ENCODE results near the gene C12orf56.
A peak's percentile ranks its signal among the peaks of the same experiment; 100 is the strongest.
"Not testable (repeated sequence)": the region's sequence is repeated elsewhere in the genome, so short reads cannot be mapped to it uniquely, and the experiment has no call there.

C12orf56 gene

DNA sequence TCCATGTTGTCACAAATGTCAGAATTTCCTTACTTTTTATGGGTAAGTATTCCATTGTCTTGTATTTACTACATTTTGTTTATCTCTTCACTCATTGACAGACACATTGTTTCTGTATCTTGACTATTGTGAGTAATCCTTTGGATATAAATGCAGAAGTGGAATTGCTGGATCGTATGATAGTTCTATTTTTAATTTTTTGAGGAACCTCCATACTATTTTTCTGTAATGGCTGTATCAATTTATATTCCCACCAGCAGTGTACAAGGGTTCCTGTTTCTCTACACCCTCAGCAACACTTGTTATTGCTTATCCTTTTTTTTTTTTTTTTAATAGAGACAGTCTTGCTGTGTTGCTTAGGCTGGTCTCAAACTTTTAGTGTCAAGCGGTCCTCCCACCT lies 164.9 kb downstream of the C12orf56 start:
- no peak for DNase-seq

DNA sequence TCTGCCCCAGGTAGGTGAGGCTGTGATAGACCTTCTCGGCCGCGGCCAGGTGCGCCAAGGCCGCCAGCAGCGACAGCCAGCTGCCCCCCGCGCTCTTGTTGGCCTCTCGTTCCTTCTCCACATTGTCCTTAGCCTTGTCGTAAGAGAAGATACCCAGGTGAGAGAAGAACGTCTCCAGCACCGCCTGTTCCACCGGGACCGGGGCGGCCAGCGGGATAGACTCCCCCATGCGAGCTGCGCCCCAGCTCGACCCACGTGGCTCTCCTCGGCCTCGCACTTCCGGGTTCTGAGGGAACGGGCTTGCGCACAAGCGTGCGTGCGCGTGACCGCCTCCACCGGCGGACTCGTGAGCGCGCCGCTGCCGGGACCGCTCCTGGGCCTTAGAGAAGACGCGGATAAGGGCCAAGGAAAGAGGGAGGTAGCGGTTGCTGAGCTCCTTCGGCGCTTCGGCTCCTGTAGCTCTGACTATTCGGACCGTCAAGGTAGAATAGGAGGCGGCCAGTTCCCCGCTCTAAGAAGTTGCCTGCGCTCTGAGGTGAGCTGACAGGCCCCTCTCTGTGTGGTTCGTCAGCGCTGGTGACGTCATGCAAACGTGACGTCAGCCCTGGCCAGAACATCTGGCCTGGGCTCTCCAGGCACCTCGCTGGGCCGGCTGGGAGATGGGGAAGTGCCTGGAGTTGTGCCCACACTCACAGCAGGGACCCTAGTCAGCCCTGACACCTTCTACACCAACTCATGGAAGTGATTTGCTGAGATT lies 168.4 kb downstream of the C12orf56 start, which contains the start of gene KICS2:
Gene KICS2 (minus strand): TSS at position 288 of the 757 bp plus-strand sequence. CDS start 59 bp downstream, at position 229.
- peak; percentile 80 to 98 (median 90) for DNase-seq

DNA sequence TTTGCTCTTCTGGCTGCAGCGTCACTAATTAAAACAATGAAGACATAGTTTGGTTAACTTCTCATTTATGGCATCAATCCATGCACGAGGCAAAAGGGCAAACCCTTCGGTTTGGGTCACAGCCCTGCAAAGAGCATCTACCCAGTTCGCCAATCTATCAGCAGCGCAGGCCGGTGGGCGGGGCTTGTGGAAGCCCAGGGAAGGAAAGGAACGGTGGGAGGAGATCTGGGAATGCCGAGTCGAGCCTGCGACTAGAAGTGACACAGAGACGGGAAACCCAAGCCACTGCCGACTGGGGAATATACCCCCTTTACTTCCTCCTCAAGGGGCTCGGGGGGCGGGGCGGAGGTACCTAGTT lies 168.9 kb downstream of the C12orf56 start:
- peak in 2 of 6 experiments; percentile 60 to 66 for DNase-seq

DNA sequence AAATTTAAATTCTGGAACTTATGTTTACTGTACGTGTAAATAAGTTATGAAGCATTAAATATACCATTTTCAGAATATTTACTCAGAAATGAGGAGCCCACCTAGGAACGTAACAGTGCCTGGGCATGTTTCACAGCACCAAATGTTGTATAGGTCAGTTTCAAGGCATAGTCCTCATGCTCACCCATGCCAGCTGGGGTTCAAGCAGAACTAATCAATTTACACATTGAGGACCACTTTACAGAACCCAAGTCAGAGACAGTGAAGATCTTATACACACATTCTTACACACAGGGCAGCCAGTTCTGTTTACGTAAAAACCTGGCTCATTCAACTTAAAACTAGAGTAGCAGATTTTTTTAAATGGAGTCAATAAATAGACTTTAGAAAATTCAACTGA lies 170.5 kb downstream of the C12orf56 start:
- DNase-seq: no peak

DNA sequence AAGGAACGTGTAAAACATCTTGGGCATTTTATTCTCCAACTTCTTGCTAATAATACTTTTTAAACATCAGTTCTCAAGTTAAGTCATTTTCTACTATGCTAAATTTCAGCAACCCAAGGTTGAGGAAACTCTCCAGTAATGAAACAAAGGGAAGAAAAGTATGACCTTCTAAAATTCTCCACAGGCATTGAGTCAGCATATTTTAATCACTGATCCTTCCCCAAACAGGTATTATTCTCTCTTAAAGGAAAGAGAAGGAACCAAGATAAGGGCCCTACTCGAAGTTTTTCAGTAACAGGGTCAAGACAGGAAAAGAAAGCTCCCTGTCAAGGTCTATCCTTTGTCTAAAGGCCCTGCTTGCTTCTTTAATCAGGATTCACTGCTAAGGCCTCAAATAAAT lies 171.4 kb downstream of the C12orf56 start:
- no peak for DNase-seq

DNA sequence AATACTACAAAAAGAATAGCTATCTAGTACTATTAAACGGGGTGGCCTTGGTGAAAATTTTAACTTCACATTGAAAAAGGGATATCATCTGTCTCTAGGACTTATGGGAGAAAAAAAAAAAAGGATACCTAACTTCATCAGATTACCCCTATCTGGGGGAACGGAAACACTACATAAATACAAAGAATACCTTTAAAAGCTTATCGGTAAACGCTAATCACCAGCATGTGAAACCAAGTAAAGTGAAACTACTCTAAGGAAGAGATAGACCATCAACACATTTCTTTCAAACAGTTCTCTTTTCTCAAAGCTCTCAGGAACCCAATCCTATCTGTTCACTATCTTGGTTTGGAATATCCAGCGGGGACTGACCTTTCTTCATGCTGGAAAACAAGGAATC lies 172.0 kb downstream of the C12orf56 start:
- no peak for DNase-seq

DNA sequence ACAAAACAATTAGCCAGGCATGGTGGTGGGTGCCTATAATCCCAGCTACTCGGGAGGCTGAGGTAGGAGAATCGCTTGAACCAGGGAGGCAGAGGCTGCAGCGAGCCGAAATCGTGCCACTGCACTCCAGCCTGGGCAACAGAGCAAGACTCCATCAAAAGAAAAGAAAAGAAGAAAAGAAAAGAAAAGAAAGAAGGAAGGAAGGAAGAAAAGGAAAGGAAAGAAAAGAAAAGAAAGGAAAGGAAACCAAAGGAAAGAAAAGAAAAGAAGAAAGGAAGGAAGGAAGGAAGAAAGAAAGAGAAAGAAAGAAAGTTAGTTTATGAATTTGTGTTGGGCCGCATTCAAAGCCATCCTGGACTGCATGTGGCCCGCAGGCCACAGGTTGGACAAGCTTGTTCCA lies 172.9 kb downstream of the C12orf56 start:
- not testable (repeated sequence) for DNase-seq

DNA sequence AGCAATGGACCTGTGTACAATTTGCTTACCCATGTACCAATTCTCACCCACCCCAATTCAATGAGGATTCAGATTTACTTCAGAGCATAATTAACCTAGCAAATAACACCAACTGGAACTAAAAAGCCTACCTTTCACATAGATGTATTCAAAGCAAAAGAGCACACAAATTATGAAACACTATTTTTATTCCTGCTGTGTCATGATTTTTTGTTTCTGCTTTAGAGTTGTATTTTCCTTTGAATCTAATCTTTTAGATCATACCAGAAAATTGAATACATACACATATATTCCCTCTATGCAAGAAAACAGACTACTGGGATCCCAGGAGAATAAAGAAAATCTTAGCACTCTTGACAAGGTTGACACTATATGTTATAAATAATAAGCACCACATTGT lies 174.3 kb downstream of the C12orf56 start:
- DNase-seq: no peak

All from stimulated activated naive CD4-positive, alpha-beta T cell (primary cell).